Measurements from ENCODE around the gene GRID1.

DNA sequence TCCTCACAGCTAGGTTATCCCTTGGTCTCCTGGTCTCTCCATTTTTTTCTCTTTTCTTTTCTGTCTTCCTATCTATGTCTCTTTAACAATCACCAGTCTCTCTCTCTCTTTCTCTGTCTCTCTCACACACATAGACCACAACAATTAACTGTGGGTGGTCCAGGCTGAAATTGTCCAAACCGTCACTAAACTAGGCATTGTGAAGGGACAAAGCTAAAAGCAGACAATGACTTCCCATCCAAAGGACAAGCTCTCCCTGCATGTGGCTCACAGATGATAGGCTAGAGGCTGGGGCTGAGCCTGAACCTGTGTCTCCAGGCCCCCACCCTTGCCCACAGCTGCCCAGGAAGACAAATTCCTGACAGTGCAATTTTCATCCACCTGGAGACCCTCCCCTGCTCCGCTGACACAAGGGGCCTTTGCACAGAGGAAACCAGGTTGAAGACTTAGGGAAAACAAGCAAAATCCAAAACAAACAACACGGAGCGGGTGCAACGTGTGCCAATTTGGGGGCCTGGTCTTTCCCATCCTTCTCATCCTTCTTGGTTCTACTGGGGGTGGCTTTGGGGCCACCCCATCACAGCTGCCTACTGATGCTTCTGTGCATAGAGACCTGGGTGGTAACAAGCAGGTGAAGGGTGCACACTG is 755.4 kb downstream of the GRID1 start:
- TF ChIP-seq CTCF (IDR thresholded peaks at IDR 0.05): no peak
- no peak for TF ChIP-seq POLR2A (IDR thresholded peaks at IDR 0.05)
